ENCODE data around the gene DNAJB13. TPM values are rescaled to one million over a fixed set of nuclear protein-coding genes. Genes with fewer than 3 reads are reported as not detected.

The DNAJB13 gene, protein sequence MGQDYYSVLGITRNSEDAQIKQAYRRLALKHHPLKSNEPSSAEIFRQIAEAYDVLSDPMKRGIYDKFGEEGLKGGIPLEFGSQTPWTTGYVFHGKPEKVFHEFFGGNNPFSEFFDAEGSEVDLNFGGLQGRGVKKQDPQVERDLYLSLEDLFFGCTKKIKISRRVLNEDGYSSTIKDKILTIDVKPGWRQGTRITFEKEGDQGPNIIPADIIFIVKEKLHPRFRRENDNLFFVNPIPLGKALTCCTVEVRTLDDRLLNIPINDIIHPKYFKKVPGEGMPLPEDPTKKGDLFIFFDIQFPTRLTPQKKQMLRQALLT
- under 0.01 TPM in 1 of 2 replicates, not detected in the other for total RNA-seq

GRCh38 chr11:73950869-73951710, at the start of gene DNAJB13:
Gene DNAJB13 (plus strand): TSS chr11:73951026. CDS start chr11:73951070, 44 bp downstream.

GRCh38 chr11:73982595-73982989, 31.8 kb downstream of the DNAJB13 start, which contains the start of gene UCP2:
Gene UCP2 (minus strand): TSS chr11:73982843. CDS start chr11:73978378, 4,465 bp downstream.

DNA sequence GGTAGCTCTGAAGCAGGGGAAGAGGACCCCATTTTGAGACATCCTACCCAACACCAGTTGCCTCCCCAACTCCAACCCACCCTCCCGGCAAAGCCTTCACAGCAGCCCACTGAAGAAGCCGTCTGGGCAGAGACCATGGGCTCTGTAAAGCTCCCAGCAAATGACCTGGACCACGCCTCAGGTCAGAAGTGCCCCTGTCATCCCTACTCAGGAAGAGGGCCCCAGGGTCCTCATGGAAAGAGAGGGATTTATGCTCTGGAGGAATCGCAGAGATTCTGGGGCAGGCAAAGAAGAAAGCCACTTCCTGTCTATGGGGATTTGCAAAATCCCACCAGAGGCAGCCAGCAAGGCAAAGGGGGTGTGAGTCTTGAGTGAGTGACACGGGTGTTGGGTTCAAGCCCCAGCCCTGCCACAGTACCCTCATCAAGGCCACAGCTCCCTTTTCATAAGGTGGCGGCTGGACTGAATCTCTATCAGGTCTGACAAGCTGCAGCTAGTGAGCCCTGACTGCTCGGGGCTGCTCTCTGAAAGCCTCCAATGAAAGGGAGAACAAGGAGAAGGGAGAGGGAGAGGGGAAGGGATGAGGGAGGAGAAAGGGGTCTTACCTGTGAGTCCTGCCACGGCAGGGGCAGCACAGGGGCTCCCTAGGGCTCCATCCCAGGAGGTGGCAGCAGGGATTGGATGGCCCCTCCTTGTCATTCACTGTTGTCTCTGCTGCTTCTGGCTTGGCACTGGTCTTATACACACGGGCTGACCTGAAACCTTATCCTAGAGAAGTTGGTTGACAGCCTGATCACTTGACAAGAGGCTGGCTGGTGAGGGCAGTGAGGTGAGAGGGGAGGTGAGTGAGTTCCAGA, 57.8 kb downstream of the DNAJB13 start, which contains the start of gene UCP3:
TSS of gene UCP3 (minus strand) at position 713 of the 857 bp plus-strand sequence. CDS start 2,043 bp downstream, outside the sequence.

Other genes starting within 250 kb of the DNAJB13 start
- 94.2 and 119 TPM in 2 replicates for gene RAB6A, start 190.0 kb upstream of the DNAJB13 start, total RNA-seq
- gene MRPL48, start 163.2 kb upstream of the DNAJB13 start, total RNA-seq, result 16.9 and 37.0 TPM in 2 replicates
- gene COA4, start 74.2 kb upstream of the DNAJB13 start, total RNA-seq, result 58.9 and 61.9 TPM in 2 replicates
- gene PAAF1, start 74.0 kb upstream of the DNAJB13 start, total RNA-seq, result 7.9 and 9.3 TPM in 2 replicates
- gene UCP2, start 31.8 kb downstream of the DNAJB13 start, total RNA-seq, result 0.70 and 3.8 TPM in 2 replicates
- under 0.01 and 0.47 TPM in 2 replicates for gene UCP3, start 58.1 kb downstream of the DNAJB13 start, total RNA-seq
- gene C2CD3, start 220.0 kb downstream of the DNAJB13 start, total RNA-seq, result 11.4 and 16.3 TPM in 2 replicates
- 22.5 and 39.2 TPM in 2 replicates for gene PPME1, start 220.3 kb downstream of the DNAJB13 start, total RNA-seq

Data from pericardium fibroblast (primary cell).